Fibroblast of lung (primary cell): Measurements from ENCODE around the gene MIER2. TPM values are rescaled to one million over a fixed set of nuclear protein-coding genes. Genes with fewer than 3 reads are reported as not detected.

ENCODE experiments used
- DNase-seq, 2 donors: peaks; one replicate each; pipeline versions ENCODE4 v3.0.0 to v3.0.0-alpha.2; 2010; ENCODE audit warnings: low read depth in 2 of 2
- H2AFZ ChIP-seq: 2 replicates; pipeline ENCODE4 v1.5.1; 2012; ENCODE audit warnings: low read length, control low read depth, inconsistent platforms
- H3K27ac ChIP-seq: 2 replicates; pipeline ENCODE4 v1.5.1; 2011; ENCODE audit warnings: low read length, control low read depth; ENCODE audit not compliant: insufficient read depth
- H3K27me3 ChIP-seq: 2 replicates; pipeline ENCODE4 v1.5.1; 2011; ENCODE audit warnings: mild to moderate bottlenecking, low read length; ENCODE audit not compliant: control insufficient read depth, insufficient read depth
- H3K36me3 ChIP-seq: 2 replicates; pipeline ENCODE4 v1.5.1; 2011; ENCODE audit warnings: low read length; ENCODE audit not compliant: control insufficient read depth, insufficient read depth
- H3K4me1 ChIP-seq: 2 replicates; pipeline ENCODE4 v1.5.1; 2011; ENCODE audit warnings: low read length; ENCODE audit not compliant: control insufficient read depth, insufficient read depth; ENCODE audit errors: extremely low read depth
- H3K4me2 ChIP-seq: 2 replicates; pipeline ENCODE4 v1.5.1; 2011; ENCODE audit warnings: low read length, control low read depth; ENCODE audit not compliant: insufficient read depth; ENCODE audit errors: extremely low read depth
- H3K4me3 ChIP-seq, 4 experiments: fragments of 200-600 bp in 1 of 4; sonication (generic) in 1 of 4; replicated peaks in 1 of 4; 2 replicates each; pipeline ENCODE4 v1.5.1; 2011 to 2016; ENCODE audit warnings: low read length in 4 of 4, low read depth in 3 of 4, mild to moderate bottlenecking in 3 of 4, control low read depth in 2 of 4, inconsistent platforms in 1 of 4, mixed read lengths in 1 of 4; ENCODE audit not compliant: insufficient read depth in 1 of 4; ENCODE audit errors: control extremely low read depth in 1 of 4
- H3K79me2 ChIP-seq: 2 replicates; pipeline ENCODE4 v1.5.1; 2012; ENCODE audit warnings: mild to moderate bottlenecking, low read length, inconsistent platforms; ENCODE audit not compliant: control insufficient read depth, insufficient read depth
- H3K9ac ChIP-seq: 2 replicates; pipeline ENCODE4 v1.5.1; 2011; ENCODE audit warnings: mild to moderate bottlenecking, low read length, control low read depth; ENCODE audit not compliant: insufficient read depth
- H3K9me3 ChIP-seq: 2 replicates; pipeline ENCODE4 v1.5.1; 2012; ENCODE audit warnings: low read depth, low read length; ENCODE audit not compliant: control insufficient read depth, insufficient read depth
- H4K20me1 ChIP-seq: 2 replicates; pipeline ENCODE4 v1.5.1; 2011; ENCODE audit warnings: low read length; ENCODE audit not compliant: control insufficient read depth, insufficient read depth; ENCODE audit errors: extremely low read depth
- EZH2 ChIP-seq: IDR thresholded peaks from 2 replicates; pipeline ENCODE4 v1.5.1; 2012; ENCODE audit warnings: low read length, control low read depth, mild to moderate bottlenecking; ENCODE audit errors: missing control alignments
- polyA plus RNA-seq, 2 donors: library from polyadenylated mRNA; depleted of rRNA in 1 of 2; stranded (reverse) in 1 of 2; unstranded in 1 of 2; fragments of >200 nt; gene quantifications; 2 replicates each; pipeline ENCODE4 v1.2.1, GENCODE V29; 2011 to 2012; ENCODE audit warnings: missing spikeins in 1 of 2
- total RNA-seq: library from RNA; depleted of rRNA; stranded (reverse); fragments of >200 nt; gene quantifications from 2 replicates; pipeline ENCODE4 v1.2.1, GENCODE V29; 2014
- TF ChIP-seq, protein P1 (sequence below), 2 donors: IDR thresholded peaks in 1 of 2; conservative IDR thresholded peaks in 1 of 2; 1 replicate in 1 of 2; 2 replicates in 1 of 2; pipeline ENCODE4 v1.5.1; 2011 to 2012; ENCODE audit warnings: low read length in 2 of 2, control low read depth in 1 of 2, inconsistent platforms in 1 of 2, low read depth in 1 of 2, mild to moderate bottlenecking in 1 of 2

Gene MIER2
- total and polyA plus RNA-seq, 2 donors (not counting 1 experiment from before 2014, with no cell fraction given): 13.7 to 20.6 TPM

DNA sequence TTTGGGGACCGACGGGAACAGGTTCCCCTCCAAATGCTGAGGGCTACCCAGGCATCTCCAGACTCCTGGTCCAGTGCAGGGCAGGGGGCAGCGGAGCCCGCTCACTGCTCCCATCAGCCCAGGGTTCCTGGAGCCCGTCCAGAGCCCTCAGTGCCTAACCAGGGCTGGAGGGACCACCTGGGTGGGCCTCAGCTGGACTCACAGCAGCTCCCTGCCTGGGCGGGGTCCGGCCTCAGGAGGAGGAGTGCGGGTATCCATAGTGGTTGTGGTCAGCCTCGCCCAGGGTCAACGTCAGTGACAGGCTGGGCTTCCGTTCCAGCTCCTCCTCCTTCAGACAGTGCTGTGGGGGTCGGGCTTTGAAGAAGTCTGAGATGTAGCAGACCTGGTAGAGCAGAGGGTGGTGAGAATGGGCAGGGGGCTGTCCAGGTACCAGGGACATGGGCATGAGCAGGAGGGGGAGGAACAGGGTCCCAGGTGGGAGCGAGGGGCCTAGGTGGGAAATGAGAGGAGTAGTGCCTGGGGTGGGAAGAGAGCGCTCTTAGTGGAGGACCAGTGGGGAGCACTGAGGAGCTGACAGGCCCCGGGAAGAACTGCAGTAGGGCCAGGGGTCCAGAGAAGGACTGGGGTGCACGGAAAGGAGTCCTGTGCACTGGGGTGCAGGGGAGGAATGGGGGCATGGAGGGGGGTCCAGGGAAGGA, 63.3 kb downstream of the MIER2 start:
- no peak for TF ChIP-seq EZH2
- TF ChIP-seq, protein P1, sequence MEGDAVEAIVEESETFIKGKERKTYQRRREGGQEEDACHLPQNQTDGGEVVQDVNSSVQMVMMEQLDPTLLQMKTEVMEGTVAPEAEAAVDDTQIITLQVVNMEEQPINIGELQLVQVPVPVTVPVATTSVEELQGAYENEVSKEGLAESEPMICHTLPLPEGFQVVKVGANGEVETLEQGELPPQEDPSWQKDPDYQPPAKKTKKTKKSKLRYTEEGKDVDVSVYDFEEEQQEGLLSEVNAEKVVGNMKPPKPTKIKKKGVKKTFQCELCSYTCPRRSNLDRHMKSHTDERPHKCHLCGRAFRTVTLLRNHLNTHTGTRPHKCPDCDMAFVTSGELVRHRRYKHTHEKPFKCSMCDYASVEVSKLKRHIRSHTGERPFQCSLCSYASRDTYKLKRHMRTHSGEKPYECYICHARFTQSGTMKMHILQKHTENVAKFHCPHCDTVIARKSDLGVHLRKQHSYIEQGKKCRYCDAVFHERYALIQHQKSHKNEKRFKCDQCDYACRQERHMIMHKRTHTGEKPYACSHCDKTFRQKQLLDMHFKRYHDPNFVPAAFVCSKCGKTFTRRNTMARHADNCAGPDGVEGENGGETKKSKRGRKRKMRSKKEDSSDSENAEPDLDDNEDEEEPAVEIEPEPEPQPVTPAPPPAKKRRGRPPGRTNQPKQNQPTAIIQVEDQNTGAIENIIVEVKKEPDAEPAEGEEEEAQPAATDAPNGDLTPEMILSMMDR (conservative IDR thresholded peaks at IDR 0.05 in 1 of 2, IDR thresholded peaks at IDR 0.05 in 1 of 2; ENCODE audit: low read depth in 1 of 2, low read length in 2 of 2): no peak
- H3K4me2 ChIP-seq: no peak overlapping the region
- no peak for DNase-seq
- no peaks in the 10 kb centered on the region for H4K20me1 ChIP-seq
- no peak overlapping the region for H2AFZ ChIP-seq
- no peak overlapping the region for H3K4me3 ChIP-seq
- H3K79me2 ChIP-seq: no peaks in the 10 kb centered on the region
- H3K36me3 ChIP-seq: no peaks in the 10 kb centered on the region
- no peak overlapping the region for H3K9ac ChIP-seq
- H3K4me1 ChIP-seq: no peaks in the 10 kb centered on the region
- H3K27me3 ChIP-seq: no peaks in the 10 kb centered on the region
- H3K9me3 ChIP-seq: no peaks in the 10 kb centered on the region
- H3K27ac ChIP-seq: no peak overlapping the region

DNA sequence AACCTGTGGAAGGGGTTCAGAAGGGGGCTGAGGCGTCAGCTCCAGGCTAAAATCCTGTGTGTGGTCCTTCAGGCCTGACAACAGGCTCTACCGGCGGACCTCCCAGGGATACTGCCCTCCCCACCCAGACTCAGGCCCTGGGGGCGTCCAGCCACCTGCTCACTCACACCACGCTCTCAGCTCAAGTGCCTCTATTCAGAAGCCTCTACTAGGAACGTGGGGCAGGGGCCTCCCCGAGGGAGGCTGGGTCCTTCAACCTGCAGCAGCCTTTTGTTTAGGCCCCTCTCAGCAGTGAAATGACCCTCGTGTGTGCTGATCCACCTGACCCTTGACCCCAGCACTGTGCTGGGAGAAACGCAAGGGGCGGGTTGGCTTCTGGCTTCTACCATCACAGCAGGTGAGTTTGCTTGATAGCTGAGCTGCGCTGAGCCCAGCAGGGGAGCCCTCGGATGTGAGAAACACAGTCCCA, 64.0 kb downstream of the MIER2 start:
- DNase-seq: no peak
- Histone ChIP-seq H3K27ac (no peak overlapping the region), H3K9ac (no peak overlapping the region), H3K79me2 (no peaks in the 10 kb centered on the region), H3K9me3 (no peaks in the 10 kb centered on the region), H4K20me1 (no peaks in the 10 kb centered on the region), H3K36me3 (no peaks in the 10 kb centered on the region), H3K4me1 (no peaks in the 10 kb centered on the region), H3K4me3 (no peak overlapping the region), H3K4me2 (no peak overlapping the region), H3K27me3 (no peaks in the 10 kb centered on the region), H2AFZ (no peak overlapping the region)
- TF ChIP-seq EZH2: no peak
- TF ChIP-seq, protein P1 (conservative IDR thresholded peaks at IDR 0.05 in 1 of 2, IDR thresholded peaks at IDR 0.05 in 1 of 2; ENCODE audit: low read depth in 1 of 2, low read length in 2 of 2): no peak

DNA sequence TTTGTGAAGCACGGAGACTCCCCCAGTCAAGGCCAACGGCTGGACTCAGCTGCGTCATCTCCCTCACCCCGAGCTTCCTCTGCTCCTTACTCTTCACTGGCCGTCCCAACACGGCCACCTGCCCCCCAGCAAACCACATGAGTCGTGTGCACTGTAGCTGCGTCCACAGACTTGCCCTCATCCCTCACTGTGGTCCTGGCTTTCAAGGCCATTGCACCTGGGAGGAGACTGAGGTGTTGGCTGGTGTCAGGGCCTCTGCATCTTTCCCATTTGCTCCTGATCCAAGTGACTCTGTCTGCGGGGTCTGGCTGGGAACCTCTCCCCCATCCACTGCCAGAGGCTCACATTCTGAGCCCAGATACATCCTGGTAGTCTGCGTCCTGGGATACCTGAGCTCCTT, 64.9 kb downstream of the MIER2 start:
- no peaks in the 10 kb centered on the region for H3K9me3 ChIP-seq
- no peaks in the 10 kb centered on the region for H3K79me2 ChIP-seq
- H3K9ac ChIP-seq: no peak overlapping the region
- no peak overlapping the region for H3K4me3 ChIP-seq
- TF ChIP-seq EZH2: no peak
- TF ChIP-seq, protein P1 (conservative IDR thresholded peaks at IDR 0.05 in 1 of 2, IDR thresholded peaks at IDR 0.05 in 1 of 2; ENCODE audit: low read depth in 1 of 2, low read length in 2 of 2): no peak
- H3K27ac ChIP-seq: no peak overlapping the region
- H3K4me1 ChIP-seq: no peaks in the 10 kb centered on the region
- no peaks in the 10 kb centered on the region for H3K36me3 ChIP-seq
- no peaks in the 10 kb centered on the region for H3K27me3 ChIP-seq
- no peak overlapping the region for H2AFZ ChIP-seq
- no peak overlapping the region for H3K4me2 ChIP-seq
- H4K20me1 ChIP-seq: no peaks in the 10 kb centered on the region
- no peak for DNase-seq
